HG02870 (cell line): ENCODE results near the gene TM7SF2.

Experiments
- ATAC-seq: cut with Tn5 transposase; IDR thresholded peaks from one replicate; pipeline ENCODE4 v1.9.1; 2021; ENCODE audit warnings: mild to moderate bottlenecking, moderate library complexity; ENCODE audit not compliant: unreplicated experiment

The TM7SF2 gene

GRCh38 chr11:65089621-65090020, 22.1 kb upstream of the TM7SF2 start:
- no peak for ATAC-seq

DNA sequence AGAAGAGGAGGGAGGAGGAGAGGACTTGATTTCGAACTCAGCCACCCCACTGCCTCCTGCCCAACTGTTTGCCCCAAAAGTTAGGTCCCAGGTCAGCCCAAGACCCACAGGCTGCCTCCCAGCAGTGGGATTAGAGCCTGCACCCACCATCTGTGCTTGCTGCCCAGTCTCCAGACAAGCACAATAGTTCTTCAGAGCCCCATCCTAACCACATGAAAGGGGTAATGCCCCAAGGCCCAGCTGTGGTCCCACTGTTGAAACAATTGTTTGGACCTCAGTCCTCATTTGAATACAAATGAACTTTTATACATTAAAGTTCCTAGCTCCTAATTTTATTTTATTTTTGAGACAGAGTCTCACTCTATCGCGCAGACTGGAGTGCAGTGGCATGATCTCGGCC, 21.0 kb upstream of the TM7SF2 start:
- ATAC-seq, result no peak

DNA sequence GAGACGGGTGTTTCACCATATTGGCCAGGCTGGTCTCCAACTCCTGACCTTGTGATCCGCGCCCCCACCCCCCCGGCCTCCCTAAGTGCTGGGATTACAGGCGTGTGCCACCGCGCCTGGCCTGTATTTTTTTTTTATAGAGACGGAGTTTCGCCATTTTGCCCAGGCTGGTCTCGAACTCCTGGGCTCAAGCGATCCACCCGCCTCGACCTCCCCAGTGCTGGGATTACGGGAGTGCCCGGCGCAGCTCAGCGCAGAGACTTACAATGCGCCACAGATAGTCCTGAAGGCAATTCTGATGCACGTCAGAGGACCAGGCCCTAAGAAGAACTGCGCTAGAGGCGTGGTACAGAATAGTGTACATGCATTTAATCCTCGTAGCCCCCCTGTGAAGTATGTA, 16.2 kb upstream of the TM7SF2 start:
- no peak for ATAC-seq

DNA sequence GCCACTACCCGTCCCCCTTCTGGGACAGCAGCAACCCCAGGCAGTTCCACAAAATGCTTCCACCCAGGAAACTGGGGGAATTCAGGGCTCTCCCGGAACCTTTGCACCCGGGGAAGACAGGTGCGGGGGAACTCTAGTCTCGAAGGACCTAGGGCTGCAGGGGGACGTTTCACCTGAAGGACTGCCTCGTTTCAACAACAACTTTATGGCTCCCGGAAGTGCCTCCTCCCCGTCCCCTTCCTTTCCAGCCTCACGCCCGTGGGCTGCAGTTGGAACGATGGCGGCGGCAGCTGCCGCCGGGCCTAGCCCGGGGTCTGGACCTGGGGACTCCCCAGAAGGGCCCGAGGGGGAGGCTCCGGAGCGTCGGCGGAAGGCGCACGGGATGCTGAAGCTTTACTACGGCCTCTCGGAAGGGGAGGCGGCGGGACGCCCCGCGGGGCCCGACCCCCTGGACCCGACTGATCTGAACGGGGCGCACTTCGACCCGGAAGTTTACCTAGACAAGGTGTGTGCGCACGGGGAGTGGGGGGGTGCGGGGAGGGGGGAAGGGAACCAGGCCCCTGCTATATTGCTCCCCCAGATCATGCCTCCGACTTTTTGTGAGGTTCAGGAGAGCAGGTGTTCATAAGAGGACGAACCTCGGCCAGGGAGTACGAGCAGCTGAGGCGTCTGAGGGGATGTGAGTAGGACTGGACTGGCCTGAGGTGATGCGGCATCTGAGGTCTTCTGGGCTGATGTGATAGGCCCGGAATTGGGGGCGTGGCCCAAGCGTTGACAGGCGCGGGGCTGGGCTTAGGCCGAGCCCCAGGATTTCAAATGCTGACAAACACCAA, 15.5 kb upstream of the TM7SF2 start, which contains the start of gene VPS51:
VPS51 (plus strand) TSS at position 241 of the 833 bp plus-strand sequence; CDS start at position 278, 37 bp downstream.
- peak; percentile 74 for ATAC-seq

- no peak for ATAC-seq
Observed at GRCh38 chr11:65096926-65097325, 14.7 kb upstream of the TM7SF2 start.

DNA sequence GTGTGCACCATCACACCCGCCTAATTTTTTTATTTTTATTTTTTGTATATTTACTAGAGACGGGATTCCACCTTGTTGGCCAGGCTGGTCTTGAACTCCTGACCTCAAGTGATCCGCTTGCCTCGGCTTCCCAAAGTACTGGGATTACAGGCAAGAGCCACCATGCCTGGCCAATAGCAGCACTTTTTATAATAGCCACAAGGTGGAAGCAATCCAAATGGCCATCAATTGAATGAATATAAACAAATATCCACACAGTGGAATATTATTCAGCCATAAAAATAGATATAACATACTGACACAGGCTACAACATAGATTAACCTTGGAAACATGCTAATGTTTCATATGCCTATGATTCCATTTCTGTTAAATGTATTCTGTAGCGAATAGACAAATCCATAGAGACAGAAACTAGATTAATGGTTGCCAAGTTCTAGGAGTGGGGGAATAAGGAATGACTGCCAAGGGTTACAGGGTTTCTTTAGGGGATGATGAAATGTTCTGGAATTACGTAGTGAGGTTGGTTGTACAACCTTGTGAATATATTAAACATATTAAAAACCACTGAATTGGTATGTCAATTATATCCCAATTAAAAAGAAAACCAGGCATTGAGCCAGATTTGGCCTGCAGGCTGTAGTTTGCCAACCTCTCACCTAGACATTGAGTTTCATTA, 10.9 kb upstream of the TM7SF2 start:
- ATAC-seq, result no peak

DNA sequence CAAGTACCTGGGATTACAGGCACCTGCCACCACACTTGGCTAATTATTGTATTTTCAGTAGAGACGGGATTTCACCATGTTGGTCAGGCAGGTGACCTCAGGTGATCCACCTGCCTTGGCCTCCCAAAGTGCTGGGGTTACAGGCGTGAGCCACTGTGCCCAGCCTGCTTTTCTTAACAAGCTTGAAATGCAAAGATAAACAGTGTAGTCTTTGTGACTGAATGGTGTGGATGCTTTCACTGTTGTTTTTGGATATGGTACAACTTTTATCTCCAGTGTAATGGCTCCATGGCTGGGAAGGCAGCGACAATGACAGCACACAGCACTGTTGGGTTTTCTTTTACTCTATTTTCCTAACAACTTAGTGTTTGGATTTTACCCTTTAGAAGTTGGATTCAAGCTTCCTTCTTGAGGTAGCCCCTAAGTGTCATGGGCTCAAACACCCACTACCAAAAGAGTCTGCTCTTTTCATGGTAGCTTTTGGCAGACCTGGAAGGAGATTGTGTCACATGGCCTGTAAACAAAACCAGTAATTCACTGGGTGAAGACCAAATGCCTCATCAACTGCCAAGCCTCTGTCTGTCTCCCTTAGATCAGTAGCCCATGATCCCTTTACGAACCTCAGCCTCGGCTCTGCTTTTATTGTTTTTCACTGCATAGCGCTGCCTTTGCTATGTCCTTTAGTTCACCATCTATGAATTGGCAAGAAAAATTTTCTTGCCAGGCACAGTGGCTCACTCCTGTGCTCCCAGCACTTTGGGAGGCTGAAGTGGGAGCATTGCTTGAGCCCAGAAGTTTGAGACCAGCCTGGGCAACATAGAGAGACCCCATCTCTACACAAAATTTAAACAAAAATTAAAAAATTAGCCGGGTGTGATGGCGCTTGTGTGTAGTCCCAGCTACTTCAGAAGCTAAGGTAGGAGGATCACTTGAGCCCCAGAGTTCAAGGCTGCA, 9.3 kb upstream of the TM7SF2 start:
- ATAC-seq, result no peak

- no peak for ATAC-seq
Observed at GRCh38 chr11:65103476-65103875, 8.2 kb upstream of the TM7SF2 start.

DNA sequence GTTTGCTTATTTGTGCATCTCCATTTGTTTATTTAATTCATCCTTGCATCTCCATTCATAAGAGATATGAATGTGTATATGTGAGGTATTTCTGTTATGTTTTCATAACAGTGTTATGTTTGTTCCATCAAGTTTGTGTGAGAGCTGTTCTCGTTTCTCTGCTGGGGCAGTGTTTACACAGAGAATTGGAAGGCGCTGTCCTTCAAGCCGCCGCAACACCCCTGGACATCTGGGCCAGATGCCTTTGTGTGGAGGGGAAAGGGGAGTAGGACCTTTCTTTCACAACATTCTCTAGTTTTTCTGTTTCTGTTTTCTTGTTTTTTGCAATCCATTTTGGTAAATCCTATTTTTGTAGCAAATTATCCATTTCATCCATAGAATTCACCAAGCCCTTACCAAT, 7.0 kb upstream of the TM7SF2 start:
- ATAC-seq, result no peak

GRCh38 chr11:65107078-65107477, 4.6 kb upstream of the TM7SF2 start:
- no peak for ATAC-seq

GRCh38 chr11:65107751-65108468, 3.8 kb upstream of the TM7SF2 start:
- no peak for ATAC-seq

GRCh38 chr11:65108469-65109123, 3.1 kb upstream of the TM7SF2 start:
- ATAC-seq, result no peak

DNA sequence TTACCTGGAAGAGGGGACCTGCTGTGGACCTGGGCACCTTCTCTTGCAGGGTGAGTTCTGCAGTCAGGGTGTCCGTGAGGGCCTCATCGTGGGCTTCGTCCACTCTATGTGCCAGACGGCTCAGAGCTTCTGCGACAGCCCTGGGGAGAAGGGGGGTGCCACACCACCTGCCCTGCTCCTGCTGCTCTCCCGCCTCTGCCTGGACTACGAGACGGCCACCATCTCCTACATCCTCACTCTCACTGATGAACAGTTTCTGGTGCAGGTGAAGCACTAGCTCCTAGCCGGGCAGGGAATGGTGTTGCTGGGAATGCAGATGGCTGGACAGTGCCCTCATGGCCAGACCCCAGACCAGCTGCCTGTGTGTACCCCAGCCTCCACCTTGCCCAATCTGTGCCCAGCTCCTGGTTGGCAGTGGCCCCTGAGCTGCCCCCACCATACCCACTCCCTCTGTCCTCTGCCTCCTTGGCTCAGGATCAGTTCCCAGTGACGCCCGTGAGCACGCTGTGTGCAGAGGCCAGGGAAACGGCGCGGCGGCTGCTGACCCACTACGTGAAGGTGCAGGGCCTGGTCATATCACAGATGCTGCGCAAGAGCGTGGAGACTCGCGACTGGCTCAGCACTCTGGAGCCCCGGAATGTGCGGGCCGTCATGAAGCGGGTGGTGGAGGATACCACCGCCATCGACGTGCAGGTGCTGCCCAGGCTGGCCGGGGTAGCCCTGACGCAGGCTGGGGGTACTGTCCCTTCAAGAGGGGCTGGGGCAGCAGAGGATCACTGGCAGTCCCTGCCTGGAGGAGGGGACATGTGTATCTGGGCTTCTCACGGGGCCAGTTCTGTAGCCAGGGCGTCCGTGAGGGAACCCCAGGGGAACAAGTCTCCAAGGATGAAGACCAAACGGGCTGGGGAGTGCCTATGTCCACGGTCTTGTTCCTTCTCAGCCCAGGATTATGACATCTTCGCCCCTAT, 2.2 kb upstream of the TM7SF2 start:
- ATAC-seq, result no peak

- no peak for ATAC-seq
Observed at GRCh38 chr11:65110354-65110861, 1.3 kb upstream of the TM7SF2 start.

GRCh38 chr11:65111159-65111743, 421 bp upstream of the TM7SF2 start:
- ATAC-seq, result no peak

- peak; percentile 32 for ATAC-seq
Observed at GRCh38 chr11:65112546-65113360, 1.1 kb downstream of the TM7SF2 start.

GRCh38 chr11:65113361-65113756, 1.7 kb downstream of the TM7SF2 start:
- ATAC-seq, result no peak
